NCI-H1436 treated with DMSO at 0.1 percent for 48 hours (cell line): ENCODE data around the gene CCDC183.
"Not testable (repeated sequence)": the region's sequence is repeated elsewhere in the genome, so short reads cannot be mapped to it uniquely, and the experiment has no call there.

Experiments used
- DNase-seq: peaks from one replicate; lab custom pipeline; 2025; lab: John Stamatoyannopoulos, UW

CCDC183 gene

DNA sequence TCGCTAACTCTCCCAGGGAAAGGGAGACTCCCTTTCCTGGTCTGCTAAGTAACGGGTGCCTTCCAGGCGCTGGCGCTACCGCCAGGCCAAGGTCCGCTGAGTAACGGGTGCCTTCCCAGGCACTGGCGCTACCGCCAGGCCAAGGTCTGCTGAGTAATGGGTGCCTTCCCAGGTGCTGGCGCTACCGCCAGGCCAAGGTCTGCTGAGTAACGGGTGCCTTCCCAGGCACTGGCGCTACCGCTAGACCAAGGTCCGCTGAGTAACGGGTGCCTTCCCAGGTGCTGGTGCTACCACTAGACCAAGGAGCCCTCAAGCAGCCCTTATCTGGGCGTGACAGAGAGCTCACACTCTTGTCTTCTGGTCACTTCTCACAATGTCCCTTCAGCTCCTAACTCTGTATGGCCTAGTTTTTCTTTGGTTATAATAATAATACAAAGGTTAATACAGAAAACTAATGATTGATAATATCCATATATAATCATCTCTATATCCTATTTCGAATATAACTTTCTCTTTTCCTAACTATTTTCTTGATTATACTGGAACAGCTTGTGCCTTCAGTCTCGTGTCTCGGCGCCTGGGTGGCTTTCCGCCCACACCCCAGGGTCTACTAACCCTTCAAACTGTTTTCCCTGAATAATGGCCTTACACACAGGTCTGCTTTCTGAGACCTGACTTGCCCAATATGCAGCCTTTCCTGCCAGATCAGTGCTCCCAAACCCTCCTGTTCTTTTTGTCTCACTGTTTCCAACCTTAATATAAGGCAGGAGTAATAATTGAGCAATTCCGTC, 10.4 kb upstream of the CCDC183 start:
- DNase-seq, result not testable (repeated sequence)

DNA sequence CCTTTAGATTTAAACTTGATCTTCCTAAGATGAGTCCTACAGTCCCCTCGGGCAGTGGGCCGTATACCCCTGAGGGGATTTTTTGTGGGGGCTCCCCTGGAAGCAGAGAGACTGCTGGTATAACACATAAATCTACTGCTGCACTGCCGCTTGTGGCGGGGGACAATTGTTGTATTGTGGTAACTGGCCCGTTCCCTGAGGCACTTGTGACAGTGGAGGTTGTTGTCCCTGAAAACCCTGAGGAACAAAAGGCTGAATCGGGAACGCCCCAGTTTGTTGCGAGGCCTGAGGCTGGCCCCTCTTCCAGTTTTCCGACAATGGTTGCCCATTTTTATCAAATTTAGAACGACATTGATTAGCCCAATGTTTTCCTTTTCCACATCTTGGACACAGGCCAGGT, 9.7 kb upstream of the CCDC183 start:
- DNase-seq, result no peak

GRCh38 chr9:136786983-136787382, 9.2 kb upstream of the CCDC183 start:
- not testable (repeated sequence) for DNase-seq

DNA sequence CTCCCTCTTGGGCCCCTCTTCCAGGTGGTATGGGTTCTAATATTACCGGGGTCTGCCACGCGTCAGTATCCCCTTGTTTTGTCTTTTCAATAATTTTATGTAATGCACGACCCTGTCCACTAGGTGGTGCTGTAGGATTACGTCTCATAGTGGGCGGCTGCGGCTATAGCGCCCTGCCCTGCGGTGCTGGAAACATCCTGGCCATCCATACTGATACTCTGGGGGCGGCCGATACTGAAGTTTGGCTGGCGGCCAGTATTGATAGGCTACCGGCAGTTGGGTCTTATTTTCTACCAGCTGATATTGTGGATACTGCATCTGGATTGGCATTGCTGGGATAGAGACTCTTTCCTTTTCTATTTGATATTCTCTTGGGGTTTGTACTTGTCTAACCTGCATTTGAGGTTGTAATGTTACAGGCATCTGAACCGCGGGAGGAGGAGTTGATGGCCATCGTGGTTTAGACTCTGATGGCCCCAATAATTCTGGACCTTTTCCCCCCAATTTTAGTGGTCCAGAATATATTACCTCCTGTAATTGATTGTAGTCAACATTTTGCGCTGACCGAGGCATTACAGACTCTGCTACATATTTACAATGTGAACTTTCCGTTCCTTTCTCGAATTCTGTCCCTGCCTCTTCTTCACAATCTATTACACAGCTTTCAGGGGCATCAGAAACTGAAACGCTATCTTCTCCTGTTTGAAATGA, 8.3 kb upstream of the CCDC183 start:
- DNase-seq, result no peak

DNA sequence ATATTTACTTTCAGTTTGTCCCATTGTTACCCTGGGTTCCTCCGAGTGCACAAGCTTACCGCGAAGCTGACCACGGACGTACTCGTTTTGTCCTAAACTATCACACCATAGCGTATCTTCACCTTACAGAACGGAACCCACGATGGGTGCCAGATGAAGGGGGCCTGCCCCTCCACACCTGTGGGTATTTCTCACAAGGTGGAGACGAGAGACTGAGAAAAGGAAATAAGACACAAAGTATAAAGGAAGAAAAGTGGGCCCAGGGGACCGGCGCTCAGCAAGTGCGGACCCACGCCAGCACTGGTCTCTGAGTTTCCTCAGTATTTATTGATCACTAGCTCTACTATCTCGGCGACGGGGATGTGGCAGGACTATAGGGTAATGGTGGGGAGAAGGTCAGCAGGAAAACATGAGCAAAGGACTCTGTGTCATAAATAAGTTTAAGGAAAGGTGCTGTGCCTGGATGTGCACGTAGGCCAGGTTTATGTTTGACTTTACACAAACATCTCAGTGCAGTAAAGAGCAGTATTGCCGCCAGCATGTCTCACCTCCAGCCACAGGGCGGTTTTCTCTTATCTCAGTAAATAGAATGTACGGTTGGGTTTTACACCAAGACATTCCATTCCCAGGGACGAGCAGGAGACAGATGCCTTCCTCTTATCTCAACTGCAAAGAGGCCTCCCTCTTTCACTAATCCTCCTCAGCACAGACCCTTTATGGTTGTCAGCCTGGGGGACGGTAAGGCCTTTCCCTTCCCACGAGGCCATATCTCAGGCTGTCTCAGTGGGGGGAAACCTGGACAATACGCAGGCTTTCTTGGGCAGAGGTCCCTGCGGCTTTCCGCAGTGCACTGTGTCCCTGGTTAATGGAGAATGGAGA, 7.3 kb upstream of the CCDC183 start:
- DNase-seq, result not testable (repeated sequence)

DNA sequence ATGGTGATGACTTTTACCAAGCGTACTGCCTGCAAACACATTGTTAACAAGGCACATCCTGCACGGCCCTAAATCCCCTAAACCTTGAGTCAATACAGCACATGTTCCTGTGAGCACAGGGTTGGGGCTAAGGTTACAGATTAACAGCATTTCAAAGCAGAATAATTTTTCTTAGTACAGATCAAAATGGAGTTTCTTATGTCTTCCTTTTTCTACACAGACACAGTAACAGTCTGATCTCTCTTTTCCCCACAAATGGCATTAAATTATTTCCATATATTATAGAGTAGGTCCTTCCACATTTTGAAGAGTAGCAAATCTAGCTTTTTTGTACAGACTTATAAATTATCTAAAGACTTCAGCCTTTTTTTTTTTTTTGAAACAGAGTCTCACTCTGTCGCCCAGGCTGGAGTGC, 6.6 kb upstream of the CCDC183 start:
- no peak for DNase-seq

GRCh38 chr9:136790640-136791515, 5.3 kb upstream of the CCDC183 start, which contains the start of gene TMEM141:
TMEM141 (plus strand) TSS chr9:136791344; CDS start chr9:136791371, 27 bp downstream.
- DNase-seq, result peak; percentile 97

- DNase-seq, result no peak
Measured at GRCh38 chr9:136791516-136792276, 4.4 kb upstream of the CCDC183 start.

DNA sequence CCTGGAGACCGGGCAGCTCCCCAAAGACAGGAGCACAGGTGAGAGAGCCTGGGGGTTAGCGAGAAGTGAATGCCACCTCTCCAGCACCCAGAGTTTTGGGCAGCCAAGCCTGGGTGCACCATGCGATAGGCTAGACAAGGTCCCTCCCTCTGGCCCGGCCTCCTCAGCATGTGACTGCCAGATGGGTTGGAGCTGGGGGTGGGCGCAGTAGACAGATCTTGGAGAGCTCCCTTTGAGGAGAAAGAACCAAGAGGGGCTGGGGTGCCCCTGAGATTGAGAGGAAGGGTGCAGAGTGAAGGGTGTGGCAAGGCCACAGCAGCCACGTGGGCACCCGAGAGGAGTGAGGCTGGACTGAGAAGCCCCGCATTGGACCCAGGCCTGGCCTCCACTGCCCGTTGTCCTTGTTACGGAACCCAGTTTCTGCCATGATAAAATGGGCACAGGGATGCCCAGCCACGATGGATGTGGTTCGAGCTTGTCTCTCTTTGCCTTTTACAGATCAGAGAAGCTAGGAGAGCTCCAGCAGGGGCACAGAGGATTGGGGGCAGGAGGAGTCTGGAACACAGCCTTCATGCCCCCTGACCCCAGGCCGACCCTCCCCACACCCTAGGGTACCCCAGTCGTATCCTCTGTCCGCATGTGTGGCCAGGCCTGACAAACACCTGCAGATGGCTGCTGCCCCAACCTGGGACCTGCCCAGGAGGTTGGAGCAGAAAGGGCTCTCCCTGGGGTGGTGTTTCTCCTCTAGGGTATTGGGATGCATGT, 3.6 kb upstream of the CCDC183 start:
- DNase-seq, result no peak

GRCh38 chr9:136793086-136793946, 2.8 kb upstream of the CCDC183 start:
- no peak for DNase-seq

GRCh38 chr9:136794281-136794999, 1.7 kb upstream of the CCDC183 start:
- no peak for DNase-seq

DNA sequence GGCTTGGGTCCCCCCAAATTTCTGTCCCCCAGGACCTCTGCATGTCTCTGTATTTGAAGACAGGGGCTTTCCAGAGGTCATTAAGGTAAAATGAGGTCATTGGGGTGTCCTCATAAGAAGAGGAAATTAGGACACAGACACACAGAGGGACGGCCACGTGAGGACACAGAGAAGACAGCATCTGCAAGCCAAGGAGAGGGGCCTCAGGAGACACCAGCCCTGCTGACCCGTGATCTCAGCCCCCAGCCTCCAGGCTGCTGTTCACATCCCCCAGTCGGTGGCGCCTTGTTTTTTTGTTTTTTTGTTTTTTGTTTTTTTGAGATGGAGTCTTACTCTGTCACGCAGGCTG, 1.2 kb upstream of the CCDC183 start:
- DNase-seq, result no peak

- DNase-seq, result not testable (repeated sequence)
Measured at GRCh38 chr9:136796775-136797347, 723 bp downstream of the CCDC183 start.

DNA sequence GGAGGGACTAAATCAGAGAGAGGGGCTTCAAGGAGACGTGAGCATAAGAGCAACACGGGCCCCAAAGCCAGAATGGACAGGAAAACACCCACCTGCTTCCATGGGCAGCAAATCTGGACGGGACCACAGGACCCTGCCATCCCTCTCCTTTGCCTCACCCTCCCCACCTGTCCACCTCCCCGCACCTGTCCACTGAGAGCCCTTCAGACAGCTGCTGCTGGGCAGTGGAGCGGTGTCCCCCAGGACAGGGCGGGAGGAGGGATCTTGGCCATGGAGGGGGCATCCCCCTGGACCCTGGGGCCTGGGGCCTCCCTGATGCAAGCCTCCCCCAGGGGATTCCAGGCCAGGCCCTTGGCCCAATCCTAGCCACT, 2.6 kb downstream of the CCDC183 start:
- no peak for DNase-seq

DNA sequence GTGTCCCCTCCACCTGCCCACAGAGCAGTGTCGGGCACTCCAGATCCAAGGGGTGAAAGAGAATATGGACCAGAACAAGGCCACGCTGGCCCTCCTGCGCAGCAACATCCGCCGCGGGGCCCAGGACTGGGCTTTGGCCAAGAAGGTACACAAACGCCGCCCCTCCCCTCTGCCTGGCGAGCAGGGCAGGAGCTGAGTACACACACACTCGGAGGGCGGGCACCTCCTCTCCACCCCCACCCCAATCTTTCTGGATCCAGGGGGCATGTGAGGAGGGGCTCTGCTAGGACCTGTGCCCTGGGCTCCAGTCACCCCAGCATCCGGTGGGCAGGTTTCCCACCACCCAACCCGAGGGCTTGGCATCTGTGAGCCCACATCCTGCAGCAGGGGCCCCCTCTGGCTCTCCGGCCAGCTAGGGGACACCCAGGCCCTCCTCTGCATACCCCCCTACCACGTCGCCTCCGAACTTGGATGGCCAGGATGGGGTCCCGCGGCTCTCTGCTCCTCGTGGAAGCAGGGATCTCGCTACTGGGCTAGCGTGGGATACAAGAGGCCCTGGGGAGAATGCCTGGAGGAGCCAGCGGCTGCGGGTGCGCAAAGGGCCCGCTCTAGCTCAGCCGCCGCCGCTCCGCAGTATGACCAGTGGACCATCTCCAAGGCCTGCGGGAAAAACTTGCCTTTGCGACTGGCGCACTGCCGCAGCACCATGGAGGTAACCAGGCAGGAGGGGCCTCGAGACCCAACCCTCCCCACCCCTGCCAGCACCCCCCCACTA, 3.1 kb downstream of the CCDC183 start:
- no peak for DNase-seq

DNA sequence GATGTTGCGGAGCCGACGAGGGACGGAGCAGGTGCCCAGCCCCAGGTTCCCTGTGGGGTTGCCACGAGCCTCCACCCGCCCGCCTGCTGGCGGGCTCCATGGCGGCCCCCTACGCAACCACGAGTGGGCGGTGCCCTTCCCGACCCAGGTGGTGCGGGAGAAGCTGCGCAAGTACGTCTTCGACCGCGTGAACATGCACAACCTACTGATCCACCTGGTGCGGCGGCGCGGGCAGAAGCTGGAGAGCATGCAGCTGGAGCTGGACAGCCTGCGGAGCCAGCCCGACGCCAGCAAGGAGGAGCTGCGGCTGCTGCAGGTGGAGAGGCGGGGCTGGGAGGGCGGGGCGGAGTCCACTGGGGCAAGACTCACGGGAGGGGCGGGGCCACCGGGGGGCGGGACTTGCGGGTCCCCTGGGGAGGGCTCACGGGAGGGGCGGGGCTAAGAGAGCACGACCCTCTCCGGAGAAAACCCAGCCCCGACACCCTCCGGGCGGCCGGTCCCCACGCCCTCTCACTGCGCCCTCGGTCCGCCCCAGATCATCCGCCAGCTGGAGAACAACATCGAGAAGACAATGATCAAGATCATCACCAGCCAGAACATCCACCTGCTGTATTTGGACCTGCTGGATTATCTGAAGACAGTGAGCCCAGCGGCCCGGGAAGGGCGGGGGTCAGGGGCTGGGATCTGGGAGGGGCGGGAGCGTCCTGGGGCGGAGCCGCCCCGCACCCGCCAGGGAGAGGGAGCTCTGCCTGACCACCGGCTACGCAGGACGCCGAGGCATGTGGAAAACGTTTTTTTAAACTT, 3.9 kb downstream of the CCDC183 start:
- no peak for DNase-seq
